ENCODE results near the gene IGSF10. TPM values are rescaled to one million over a fixed set of nuclear protein-coding genes. Genes with fewer than 3 reads are reported as not detected.

The IGSF10 gene
- total RNA-seq: 1.7 and 2.0 TPM in 2 replicates

DNA sequence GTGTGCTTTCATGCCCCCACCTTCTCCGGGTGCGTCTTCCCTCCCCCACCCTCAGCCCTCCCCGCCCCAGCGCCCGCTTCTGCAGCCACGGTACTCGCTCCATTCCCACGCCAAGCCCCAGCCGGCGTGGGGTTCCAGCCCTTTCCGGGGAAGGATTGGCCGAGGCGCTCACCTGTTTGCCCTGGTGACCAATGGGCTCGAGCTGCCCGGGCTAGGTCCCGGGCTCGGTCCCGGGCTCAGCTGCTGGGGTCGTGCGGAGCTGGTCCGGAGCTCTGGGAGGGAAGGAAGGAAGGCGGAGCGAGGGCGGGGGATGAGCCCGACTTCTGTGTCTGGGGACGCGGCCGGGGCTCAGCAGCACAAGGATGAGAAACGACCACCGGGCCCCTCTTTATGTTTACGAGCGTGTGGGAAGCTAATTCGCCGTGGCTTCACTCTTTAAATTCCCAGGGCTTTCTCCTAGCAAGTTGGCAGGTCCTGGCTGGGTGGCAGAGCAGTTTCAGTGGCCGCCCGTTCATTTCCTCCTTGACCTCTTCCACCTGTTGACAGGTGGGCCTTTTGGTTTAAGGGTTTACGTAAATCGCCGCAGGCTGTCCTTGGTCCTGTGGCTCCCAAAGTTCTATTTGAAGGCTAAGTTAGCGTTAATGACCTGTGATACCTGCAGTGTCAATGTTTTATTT, at the start of gene IGSF10:
Gene IGSF10, minus strand, starts transcription at position 288 of the 677 bp plus-strand sequence. CDS start 2,352 bp downstream, outside the sequence.

Other genes with a start within 250 kb of the IGSF10 start
- gene P2RY14, start 182.5 kb downstream of the IGSF10 start, total RNA-seq: not detected in 2 replicates
- not detected in 2 replicates for gene GPR87, start 144.2 kb downstream of the IGSF10 start, total RNA-seq
- gene P2RY13, start 131.5 kb downstream of the IGSF10 start, total RNA-seq: not detected in 2 replicates
- 0.13 TPM in 1 of 2 replicates, not detected in the other for gene P2RY12, start 76.3 kb downstream of the IGSF10 start, total RNA-seq

Data from aortic smooth muscle cell (primary cell).